HG02981 (cell line): ENCODE results near the gene CTNND2.

Experiments used
- ATAC-seq: cut with Tn5 transposase; IDR thresholded peaks from one replicate; pipeline ENCODE4 v1.9.1; 2021; ENCODE audit warnings: mild to moderate bottlenecking, moderate library complexity; ENCODE audit not compliant: unreplicated experiment

Gene CTNND2

DNA sequence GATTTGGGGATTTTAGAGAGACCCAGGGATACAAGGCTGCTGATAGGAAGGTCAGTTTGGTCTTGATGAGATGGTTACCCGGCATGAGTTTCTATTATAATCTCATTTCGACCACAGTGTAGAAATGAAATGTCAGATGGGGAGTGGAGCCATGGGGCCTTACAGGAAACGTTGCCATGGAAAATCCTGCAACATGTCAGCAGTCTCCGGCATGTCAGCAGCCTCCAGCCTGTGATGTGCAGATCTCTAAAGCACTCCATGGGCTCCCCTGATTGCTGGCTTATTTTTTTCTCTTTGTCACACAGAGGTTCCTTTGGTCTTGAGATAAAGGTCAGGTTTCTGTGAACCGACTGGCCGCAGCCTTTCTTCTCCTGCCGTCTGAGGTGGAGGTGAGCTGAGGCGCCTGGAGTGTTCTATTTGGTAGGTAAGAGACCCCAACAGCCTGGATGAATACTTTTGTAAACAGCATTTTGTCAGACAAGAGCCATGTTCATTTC lies 934.5 kb downstream of the CTNND2 start:
- no peak for ATAC-seq

DNA sequence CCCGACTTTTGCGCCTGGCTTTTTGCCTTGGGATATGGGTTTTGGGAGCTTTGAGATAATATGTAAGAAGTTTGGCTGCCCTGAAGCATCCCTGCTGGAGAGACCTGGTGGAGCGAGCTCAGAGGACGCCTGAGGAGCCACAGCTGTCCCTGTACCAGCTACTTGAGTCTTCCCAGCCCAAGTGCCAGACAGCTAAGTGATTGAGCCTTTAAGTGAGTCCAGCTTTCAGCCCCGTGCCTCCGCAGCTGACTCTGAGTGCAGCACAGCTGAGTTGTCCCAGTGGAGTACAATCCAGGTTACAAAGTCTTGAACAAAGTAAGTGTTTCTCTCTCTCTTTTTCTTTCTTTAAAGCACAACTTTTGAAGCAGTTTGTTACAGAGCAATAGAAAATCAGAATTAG lies 939.4 kb downstream of the CTNND2 start:
- ATAC-seq, result no peak

DNA sequence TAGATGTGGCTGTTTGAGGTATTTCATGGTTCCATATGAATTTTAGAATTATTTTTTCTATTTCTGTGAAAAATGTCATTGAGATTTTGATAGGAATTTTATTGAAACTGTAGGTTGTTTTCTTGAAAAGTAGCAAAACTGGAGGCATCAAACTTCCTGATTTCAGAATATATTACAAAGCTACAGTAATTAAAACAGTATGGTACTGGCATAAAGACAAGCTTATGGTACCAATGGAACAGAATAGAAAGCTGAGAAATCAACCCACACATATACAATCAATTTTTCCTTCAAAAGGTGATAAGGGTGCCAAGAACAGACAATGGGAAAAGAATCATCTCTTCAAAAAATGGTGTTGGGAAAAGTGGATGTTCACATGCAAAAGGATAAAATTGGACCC lies 945.5 kb downstream of the CTNND2 start:
- ATAC-seq, result no peak

GRCh38 chr5:10949856-10950630 lies 954.2 kb downstream of the CTNND2 start:
- no peak for ATAC-seq

DNA sequence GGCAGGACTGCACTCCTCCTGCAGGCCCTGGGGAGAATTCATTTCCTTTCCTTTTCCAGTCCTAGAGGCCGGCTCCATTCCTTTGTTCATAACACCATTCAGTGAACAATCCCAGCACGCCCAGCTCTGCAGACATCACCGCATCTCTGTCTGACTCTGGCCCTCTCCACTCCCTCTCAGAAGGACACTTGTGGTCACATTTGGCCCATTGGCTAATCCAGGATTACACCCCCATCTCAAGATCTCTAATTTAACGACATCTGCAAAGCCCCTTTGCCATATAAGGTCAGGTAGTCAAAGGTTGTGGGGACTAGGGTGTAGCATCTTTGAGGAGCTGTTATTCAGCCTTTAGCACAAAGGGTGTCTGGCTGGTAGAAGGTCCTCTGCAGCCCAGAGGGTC lies 958.2 kb downstream of the CTNND2 start:
- ATAC-seq, result no peak

- ATAC-seq, result no peak
Measured at GRCh38 chr5:10941900-10942299, 962.3 kb downstream of the CTNND2 start.

DNA sequence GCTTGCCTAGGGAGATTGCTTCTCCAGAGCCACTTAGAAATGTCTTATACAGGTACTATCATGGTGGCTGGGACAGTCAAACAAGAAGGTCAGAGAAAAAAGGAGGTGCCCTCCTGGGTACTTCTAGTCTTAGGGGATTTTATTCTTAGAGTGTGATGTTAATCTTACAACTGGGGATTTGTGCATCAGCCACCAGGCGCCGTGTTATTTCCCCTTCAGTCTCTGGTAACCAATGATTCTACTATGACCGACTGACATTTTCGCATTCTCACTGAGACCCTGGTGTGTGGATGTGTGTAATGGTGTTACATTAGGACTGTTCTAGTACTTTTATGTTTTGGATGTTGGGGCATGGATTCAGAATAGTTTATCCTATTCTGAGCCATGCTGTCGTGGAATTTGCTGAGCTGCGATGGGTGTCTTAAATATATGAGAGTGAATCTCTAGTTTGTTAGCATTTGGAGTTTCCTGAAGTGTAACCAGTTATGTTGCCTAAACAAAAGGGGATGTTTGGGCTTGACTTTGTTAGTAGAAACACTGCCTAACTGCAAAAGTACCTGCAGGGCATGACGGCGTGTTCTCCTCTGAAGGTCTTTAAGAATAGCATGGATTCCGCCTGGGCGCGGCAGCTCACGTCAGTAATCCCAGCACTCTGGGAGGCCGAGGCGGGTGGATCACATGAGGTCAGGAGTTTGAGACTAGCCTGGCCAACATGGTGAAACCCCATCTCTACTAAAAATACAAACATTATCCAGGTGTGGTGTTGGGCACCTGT lies 968.0 kb downstream of the CTNND2 start:
- ATAC-seq, result no peak

GRCh38 chr5:10935536-10935935 lies 968.7 kb downstream of the CTNND2 start:
- no peak for ATAC-seq

DNA sequence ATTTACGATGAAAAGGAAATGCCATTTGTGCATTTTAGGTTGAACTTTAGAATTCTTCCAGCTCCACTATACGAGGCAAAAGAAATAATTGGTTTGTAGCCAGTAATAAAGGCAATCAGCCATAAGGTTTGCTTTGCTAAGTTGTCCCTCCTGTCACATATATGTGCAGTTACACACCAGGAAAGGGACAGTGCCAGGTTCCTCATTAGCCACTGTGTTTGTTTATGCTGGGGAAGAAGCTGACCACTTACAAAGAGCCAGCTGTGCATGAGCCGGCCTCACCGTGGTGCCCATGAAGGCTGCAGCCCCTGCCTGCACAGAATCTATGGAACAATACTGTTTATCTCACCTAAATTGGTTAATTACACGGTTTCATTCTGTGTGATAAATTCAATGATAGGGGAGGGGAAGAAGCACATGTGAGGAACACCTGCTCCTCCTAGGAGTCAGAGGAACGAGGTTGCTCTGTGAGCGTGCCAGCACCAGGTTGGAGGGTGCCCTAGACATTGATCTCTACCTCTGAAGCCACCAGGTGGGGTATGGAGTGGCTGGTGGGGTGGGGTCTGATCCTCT lies 969.4 kb downstream of the CTNND2 start:
- ATAC-seq, result no peak

DNA sequence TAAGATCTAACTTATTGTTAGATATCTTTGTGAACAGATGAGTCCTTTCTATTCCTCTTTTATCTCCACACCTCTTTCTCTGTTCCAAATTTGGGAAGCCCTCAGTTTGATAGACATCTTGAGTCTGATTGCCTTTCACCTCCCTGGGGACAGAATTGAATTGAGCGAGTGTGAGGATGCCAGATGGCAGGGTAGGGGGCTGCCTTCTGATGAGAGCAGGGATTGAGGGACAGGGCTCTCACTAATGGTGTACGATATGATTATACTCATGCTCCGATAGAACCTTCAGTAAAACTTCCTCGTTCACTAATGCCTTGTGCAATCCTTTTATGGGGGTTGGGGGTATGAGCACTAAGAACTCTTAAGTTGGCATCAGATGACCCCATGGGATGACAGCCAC lies 971.1 kb downstream of the CTNND2 start:
- no peak for ATAC-seq

- ATAC-seq, result no peak
Measured at GRCh38 chr5:10932426-10932825, 971.8 kb downstream of the CTNND2 start.

DNA sequence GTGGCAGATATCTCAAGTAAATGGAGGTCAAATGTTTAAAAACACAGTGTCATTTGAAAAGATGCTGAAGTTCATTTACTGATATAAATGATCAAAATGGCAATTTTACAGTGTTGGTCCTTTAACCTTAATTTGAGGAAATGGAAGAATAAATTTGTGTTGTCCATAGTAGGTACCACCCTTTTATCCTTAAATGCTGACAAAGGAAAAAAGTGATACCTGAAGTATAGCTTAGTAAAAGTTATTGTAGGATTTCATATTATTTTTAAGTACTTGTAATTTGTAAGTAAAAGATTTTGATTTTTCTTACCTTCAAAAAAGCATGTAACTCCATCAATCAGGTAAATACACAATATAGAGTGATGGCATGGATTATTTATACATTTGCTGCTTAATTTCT lies 976.6 kb downstream of the CTNND2 start:
- ATAC-seq, result no peak

DNA sequence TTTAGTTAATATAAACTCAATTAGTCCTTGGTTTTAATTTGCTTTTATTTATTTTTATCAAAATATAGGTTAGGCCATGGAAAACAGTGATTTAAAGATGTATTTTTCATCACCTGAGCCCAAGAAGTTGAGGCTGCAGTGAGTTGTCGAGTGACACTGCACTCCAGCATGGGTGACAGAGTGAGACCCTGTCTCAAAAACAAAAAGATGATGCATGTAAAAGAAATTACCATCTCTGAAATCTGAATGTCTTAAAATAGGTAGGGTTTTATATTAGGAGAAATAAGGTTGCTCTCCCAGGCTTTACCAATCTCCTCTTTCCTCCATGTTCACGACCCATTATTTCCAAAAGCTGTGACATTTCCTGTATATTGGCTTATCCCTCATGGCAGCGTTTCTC lies 980.9 kb downstream of the CTNND2 start:
- ATAC-seq, result no peak
